AG04450 (cell line): ENCODE data around the gene UBA7. TPM values are rescaled to one million over a fixed set of nuclear protein-coding genes. Genes with fewer than 3 reads are reported as not detected.
A peak's percentile ranks its signal among the peaks of the same experiment; 100 is the strongest.

ENCODE experiments used
- CTCF ChIA-PET: fragments of 300-600, 350-600 bp; formaldehyde crosslinking; extraction: SDS; loops from one replicate; lab custom pipeline; 2022; ENCODE audit warnings: antibody characterized with exemption, inconsistent platforms; lab: Charles Lee
- POLR2A ChIA-PET: fragments of 350-600 bp; formaldehyde crosslinking; extraction: SDS; loops from one replicate; lab custom pipeline; 2021; ENCODE audit warnings: antibody characterized with exemption, inconsistent platforms; lab: Yijun Ruan, JAX
- DNase-seq: peaks from one replicate; pipeline ENCODE4 v3.0.0-alpha.2; 2011; ENCODE audit warnings: low read depth, low spot score
- H3K27ac ChIP-seq: one replicate; pipeline ENCODE4 v1.5.1; 2012; ENCODE audit warnings: low read depth, low read length, control low read depth
- H3K27me3 ChIP-seq: one replicate; pipeline ENCODE4 v1.6.0; 2012; ENCODE audit warnings: low read length; ENCODE audit not compliant: control insufficient read depth, insufficient read depth
- H3K4me3 ChIP-seq: 2 replicates; pipeline ENCODE4 v1.5.1; 2011; ENCODE audit warnings: mild to moderate bottlenecking, low read depth, low read length, control low read depth
- H3K9me3 ChIP-seq: 2 replicates; pipeline ENCODE4 v1.5.1; 2012; ENCODE audit warnings: low read length; ENCODE audit not compliant: control insufficient read depth, insufficient read depth
- polyA plus RNA-seq: library from polyadenylated mRNA; depleted of rRNA; stranded (reverse); fragments of >200 nt; gene quantifications from 2 replicates; pipeline ENCODE4 v1.2.3, GENCODE V29; 2011
- TF ChIP-seq, protein P1 (sequence below): IDR thresholded peaks from 2 replicates; pipeline ENCODE4 v1.5.1; 2011; ENCODE audit warnings: low read depth, low read length, control low read depth, inconsistent platforms

Gene UBA7
- polyA plus RNA-seq, 1 experiment = 34.0 TPM

DNA sequence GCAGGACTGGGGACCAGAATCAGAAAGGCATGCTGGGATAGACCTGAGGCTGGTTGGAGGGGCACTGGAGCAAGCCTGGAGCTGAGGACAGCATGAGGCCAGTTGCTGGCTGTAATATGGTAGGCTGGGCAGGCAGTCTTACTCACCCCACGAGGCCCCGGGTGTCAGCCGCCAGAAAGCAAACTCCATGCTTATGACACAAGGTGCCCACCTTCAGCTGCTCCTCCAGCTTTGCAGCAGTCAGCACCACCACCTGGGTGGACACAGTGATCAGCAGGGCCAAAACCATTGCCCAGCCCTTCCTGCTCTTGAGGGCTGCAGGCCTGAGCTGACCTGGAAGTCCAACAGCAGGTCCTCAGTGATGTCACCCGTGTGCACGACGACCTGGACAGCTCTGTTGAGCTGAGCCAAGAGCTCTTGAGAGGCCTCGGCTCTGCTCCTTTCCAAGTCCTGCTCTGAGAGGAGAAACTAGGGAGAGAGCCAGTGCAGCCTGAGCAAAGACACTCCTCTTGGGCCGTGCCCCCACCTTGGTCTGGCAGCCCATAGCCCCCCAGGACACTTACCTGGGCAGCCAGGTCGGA lies 747 bp downstream of the UBA7 start:
- H3K27ac ChIP-seq = no peak overlapping the region
- H3K4me3 ChIP-seq = peak overlapping the region; percentile 72
- no peaks in the 10 kb centered on the region for H3K27me3 ChIP-seq
- H3K9me3 ChIP-seq = no peaks in the 10 kb centered on the region
- DNase-seq = no peak
- ChIA-PET POLR2A (interaction anchor here (0.8 to 2.1 kb wide), 2 partner anchors 10 to 127 kb away, joined by 3 to 16 read pairs; partner anchors contain the start of genes INKA1 and RBM6), CTCF (interaction anchor here (2.0 to 2.1 kb wide), 2 partner anchors 10 to 26 kb away, joined by 10 to 16 read pairs; partner anchors contain the start of gene INKA1)
- TF ChIP-seq, protein P1, sequence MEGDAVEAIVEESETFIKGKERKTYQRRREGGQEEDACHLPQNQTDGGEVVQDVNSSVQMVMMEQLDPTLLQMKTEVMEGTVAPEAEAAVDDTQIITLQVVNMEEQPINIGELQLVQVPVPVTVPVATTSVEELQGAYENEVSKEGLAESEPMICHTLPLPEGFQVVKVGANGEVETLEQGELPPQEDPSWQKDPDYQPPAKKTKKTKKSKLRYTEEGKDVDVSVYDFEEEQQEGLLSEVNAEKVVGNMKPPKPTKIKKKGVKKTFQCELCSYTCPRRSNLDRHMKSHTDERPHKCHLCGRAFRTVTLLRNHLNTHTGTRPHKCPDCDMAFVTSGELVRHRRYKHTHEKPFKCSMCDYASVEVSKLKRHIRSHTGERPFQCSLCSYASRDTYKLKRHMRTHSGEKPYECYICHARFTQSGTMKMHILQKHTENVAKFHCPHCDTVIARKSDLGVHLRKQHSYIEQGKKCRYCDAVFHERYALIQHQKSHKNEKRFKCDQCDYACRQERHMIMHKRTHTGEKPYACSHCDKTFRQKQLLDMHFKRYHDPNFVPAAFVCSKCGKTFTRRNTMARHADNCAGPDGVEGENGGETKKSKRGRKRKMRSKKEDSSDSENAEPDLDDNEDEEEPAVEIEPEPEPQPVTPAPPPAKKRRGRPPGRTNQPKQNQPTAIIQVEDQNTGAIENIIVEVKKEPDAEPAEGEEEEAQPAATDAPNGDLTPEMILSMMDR = no peak

DNA sequence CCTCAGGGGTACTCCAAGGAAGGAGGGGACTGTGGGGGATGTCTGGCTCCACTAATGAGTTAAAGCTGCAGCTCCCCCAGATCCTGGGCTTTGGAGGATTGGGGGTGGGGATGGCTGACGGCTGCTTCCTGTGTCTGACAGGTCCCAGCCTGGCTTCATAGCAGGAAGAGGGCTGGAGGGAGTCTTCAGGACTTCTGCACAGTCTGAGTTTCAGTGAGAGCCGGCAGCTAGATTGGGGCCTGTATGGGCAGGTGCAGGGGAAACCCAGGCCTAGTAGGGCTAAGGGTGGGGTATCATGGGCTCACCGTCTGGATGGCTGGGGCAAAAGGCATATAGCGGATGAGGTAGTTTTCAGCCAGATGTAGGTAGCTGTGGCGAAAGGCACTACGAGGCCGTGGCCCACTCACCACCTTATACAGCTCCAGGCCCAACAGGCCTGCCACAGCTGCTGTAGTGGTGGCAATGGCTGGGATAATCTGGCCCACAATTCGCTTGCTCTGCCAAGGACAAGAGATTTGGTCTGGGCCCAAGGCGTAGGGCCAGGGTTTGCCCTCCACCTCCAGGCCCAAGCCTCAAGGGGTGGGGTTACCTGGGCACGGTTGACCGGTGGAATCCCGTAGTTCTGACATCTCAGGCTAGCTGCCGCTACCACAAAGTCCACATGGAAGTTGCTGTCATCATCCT lies 6.2 kb downstream of the UBA7 start:
- no peak overlapping the region for H3K27ac ChIP-seq
- H3K27me3 ChIP-seq = no peaks in the 10 kb centered on the region
- no peaks in the 10 kb centered on the region; the same call in 1 of the 2 replicates for H3K9me3 ChIP-seq
- ChIA-PET POLR2A (no interaction called here), CTCF (interaction anchor here (10.5 kb wide), 1 partner anchor 31 kb away, joined by 182 read pairs; no protein-coding TSS in a partner anchor)
- DNase-seq = no peak
- TF ChIP-seq, protein P1 = no peak
- H3K4me3 ChIP-seq = no peak overlapping the region

DNA sequence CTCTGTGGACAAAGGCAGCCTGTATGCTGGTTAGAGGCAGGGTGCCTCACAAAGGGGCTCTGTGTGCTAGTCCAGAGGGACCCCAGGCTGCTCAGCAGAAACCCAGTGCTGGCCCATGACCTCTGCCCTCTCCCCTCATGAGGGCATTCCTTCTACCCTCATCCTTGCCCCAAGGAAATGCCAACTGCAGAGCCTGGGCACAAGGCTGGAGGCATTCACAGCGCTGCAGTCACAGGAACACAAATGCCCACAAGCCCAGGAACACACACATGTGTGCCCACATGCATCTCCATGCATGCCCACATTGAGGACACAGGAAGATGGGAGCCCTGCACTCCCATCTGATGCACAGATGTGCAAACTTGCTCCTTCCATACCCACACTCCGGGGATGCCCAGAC lies 6.9 kb downstream of the UBA7 start:
- ChIA-PET POLR2A (no interaction called here), CTCF (interaction anchor here (10.5 kb wide), 1 partner anchor 31 kb away, joined by 182 read pairs; no protein-coding TSS in a partner anchor)
- DNase-seq = no peak
- H3K27me3 ChIP-seq = no peaks in the 10 kb centered on the region
- H3K27ac ChIP-seq = no peak overlapping the region
- TF ChIP-seq, protein P1 = no peak
- H3K9me3 ChIP-seq = no peaks in the 10 kb centered on the region; the same call in 1 of the 2 replicates
- H3K4me3 ChIP-seq = no peak overlapping the region

DNA sequence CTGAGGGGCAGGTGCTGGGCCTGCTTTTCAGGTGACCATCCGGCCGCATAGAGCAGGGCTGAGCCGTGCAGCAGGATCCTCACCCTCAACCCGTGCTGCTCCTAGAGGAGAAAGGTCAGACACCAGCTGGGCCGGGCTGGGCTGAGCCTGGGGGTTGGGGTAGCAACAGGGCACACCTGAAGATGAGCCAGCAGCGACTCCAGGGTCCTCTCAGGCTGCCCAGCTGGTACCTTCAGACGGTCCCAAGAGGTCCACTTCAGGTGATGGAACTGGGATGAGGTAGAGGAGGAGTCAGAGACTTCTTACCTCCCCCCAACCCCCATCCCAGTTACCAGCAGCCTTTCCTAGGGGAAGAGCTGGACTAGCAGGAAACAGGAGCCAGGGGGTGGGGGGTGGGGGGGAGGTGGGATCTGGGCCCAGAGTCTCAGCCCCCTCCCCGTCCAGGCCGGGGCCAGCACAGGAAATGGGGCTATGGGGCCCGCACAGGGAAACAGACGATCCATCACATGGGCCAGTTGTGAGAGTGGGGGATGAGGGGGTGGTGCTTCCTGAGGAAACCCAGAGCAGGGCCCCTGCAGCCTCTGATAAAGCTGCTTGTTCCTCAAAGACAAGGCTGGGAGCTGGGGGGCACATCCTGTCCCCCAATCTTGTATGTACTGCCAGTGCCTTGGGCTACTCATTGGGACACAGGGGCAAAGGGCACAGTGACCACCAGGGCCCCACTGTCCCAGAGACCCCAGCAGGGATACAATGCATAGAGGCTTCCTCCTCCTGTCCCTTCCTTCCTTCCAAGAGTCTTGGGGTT lies 7.7 kb downstream of the UBA7 start:
- POLR2A ChIA-PET = interaction anchor here (0.7 kb wide), 1 partner anchor 82 kb away, joined by 4 read pairs; the partner anchor contains the start of gene GMPPB

More for the DNA sequence above, 7.7 kb downstream of the UBA7 start:
- DNase-seq = no peak
- H3K27me3 ChIP-seq = no peaks in the 10 kb centered on the region
- CTCF ChIA-PET = interaction anchor here (10.5 kb wide), 1 partner anchor 32 kb away, joined by 182 read pairs; no protein-coding TSS in a partner anchor
- peak overlapping the region; percentile 21 for H3K27ac ChIP-seq
- no peaks in the 10 kb centered on the region; the same call in 1 of the 2 replicates for H3K9me3 ChIP-seq
- TF ChIP-seq, protein P1 = no peak
- H3K4me3 ChIP-seq = no peak overlapping the region
